Activated T-helper 9 cell treated with anti-CD3 and anti-CD28 coated beads, Interleukin-2, amount 50 U/mL, for 16 hours (primary cell): ENCODE results near the gene TDP2.
"Not testable (repeated sequence)": the region's sequence is repeated elsewhere in the genome, so short reads cannot be mapped to it uniquely, and the experiment has no call there.

Source experiments
- DNase-seq: peaks from one replicate; pipeline ENCODE4 v3.0.0-alpha.2; 2020; ENCODE audit warnings: low read depth

Gene TDP2

DNA sequence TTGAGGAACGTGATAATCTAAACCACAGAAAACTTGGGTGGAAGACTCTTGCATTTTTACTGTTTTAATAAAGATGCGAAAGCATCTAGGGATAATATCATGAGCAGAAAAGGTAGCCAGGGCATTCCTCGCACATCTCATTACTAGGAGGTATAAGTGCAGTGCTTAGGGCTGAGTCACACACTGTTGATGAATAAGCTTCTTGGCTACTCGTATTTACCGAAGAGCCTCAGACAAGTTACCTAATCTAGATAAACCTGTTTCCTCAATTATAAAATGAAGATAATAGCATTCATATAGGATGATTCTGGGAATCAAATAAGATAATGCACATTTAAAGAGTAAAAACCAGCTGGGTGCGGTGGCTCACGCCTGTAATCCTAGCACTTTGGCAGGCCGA lies 19.9 kb downstream of the TDP2 start:
- DNase-seq, result no peak

- DNase-seq, result no peak
These were observed 22.3 kb downstream of the TDP2 start for GRCh38 chr6:24644377-24644776.

- no peak for DNase-seq
These were observed 22.8 kb downstream of the TDP2 start for GRCh38 chr6:24643920-24644319.

DNA sequence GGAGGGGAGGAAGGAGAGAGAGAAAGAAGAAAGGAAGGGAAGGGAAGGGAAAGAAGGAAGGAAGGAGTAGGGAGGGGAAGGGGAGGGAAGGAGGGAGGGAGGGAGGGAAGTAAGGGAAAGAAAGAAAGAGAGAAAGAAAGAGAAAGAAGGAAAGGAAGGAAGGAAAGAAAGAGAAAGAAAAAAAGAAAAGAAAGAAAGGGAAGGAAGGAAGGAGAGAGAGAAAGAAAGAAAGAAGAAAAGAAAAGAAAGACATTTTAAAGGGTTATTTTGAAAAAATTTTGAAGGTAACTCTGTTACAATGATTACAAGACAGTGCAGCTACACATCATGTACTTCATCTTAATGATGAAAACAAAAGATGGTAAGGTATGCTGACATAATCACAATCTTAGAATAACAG lies 24.6 kb downstream of the TDP2 start:
- no peak for DNase-seq

DNA sequence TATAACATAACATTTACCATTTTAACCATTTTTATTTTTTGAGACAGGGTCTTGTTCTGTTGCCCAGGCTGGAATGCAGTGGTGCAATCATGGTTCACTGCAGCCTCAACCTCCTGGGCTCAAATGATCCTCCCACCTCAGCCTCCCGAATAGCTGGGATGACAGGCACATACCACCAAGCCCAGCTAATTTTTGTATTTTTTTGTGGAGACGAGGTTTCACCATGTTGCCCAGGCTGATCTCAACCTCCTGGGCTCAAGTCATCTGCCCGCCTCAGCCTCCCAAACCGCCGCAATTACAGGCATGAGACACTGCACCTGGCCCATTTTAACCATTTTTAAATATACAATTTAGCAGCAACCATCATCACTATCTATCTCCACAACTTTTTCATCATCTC lies 26.1 kb downstream of the TDP2 start:
- not testable (repeated sequence) for DNase-seq

DNA sequence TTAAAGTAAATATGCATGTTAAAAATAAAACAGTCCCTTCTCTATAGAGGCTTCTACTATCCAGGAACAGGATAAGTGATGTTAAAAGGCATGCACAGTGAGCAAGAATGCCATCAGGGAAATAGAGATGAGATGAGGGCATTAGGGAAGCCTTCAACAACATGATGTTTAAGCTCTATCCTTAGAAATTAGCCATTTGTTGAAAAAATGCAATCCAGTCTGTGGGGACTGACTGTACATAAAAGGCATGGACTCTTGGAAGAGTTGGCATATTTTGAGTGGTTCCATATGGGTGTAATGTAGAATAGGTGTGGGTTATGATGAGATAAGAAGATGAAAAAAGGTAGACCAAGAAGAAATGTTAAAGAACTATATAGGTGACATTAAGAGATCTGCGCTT lies 26.5 kb downstream of the TDP2 start:
- DNase-seq, result no peak

GRCh38 chr6:24636681-24637080 lies 30.0 kb downstream of the TDP2 start:
- DNase-seq, result no peak

- no peak for DNase-seq
These were observed 34.1 kb downstream of the TDP2 start for GRCh38 chr6:24632573-24632972.

DNA sequence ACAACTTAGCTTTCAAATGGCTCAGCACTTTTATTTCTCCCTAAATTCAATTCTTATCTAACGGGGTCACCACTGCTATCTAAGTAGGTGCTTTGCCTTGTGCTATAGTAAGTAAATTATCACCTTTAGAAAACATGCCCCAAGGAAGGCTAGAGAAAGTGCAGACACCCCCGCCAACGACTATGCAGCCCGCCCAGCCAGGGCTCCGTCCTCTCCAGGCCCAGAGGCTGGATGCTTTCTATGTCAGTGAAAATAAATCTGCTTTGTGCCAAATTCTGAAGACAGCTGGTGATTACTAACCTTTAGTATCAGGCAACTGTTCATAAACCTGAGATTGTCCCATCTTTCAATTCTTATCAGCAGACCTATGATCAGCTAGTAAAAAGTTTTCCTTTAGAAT lies 35.0 kb downstream of the TDP2 start:
- no peak for DNase-seq

GRCh38 chr6:24630856-24631505 lies 35.7 kb downstream of the TDP2 start:
- no peak for DNase-seq

- no peak for DNase-seq
These were observed 44.9 kb downstream of the TDP2 start for GRCh38 chr6:24621626-24622289.

DNA sequence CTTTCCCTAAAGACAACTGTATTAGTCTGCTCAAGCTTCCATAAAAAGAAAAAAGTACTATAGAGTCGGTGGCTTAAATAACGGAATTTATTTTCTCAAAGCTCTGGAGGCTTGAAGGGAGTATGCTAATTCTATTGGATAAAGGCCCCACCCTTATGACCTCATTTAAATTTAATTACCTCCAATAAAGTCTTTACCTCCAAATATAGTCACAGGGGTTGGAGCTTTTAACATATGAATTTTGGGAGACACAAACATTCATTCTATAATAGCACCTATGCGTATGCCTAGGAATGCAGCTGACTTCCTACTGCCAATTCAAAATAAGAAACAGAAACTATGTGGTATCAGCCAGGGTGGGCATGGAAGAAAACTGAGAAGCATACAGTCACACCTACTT lies 46.1 kb downstream of the TDP2 start:
- no peak for DNase-seq

- DNase-seq, result no peak
These were observed 47.0 kb downstream of the TDP2 start for GRCh38 chr6:24619661-24620060.

DNA sequence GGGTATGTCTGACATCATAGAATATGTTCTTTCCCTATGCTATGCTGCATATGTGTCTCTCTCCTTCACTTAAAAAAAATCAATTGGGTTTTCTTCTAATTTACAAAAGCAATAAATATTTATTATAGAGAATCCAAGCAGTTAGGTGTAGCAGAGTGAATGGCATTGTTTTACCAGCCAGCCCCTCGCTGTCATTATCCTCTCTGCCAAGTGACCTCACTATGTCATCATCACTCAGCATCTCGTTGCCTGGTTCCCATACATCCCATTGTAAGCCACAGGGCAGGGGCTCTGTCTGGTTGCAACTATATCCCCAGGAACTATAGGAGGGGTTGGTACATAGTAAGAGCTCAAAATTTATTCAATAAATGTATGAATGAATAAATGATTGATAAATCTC lies 52.1 kb downstream of the TDP2 start:
- no peak for DNase-seq

DNA sequence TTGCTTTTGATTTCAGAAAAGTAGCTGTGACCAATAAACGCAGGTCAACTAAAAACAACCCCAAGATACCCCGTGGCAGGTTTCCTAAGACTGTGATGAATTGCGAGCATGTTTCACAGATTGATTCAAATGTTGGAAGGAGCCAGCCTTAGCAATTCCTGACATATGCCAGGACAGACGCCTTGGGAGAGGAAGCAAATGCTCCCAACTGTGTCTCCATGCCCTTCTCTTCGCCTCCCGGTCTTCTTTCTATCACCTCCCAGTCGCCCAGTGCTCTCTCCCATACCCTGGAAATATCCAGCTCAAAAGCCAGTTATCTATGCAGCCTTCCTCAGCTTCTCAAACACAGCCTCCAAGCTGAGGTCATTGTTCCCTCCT lies 52.7 kb downstream of the TDP2 start:
- no peak for DNase-seq

- no peak for DNase-seq
These were observed 53.2 kb downstream of the TDP2 start for GRCh38 chr6:24613361-24614042.

DNA sequence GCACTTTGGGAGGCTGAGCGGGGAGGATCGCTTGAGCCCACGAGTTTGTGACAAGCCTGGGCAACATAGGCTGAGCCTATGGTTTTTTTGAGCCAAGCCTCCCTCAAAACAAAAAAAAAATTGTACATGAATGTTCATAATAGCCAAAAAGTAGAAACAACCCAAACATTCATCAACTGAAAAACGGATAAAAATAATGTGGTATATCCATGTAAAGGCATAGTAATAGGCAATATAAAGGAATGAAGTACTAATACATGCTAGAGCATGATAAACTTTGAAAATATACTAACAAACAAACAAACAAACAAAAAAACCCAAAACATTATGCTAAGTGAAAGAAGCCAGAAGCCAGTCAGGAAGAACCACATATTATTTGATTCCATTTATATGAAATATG lies 56.0 kb downstream of the TDP2 start:
- no peak for DNase-seq

DNA sequence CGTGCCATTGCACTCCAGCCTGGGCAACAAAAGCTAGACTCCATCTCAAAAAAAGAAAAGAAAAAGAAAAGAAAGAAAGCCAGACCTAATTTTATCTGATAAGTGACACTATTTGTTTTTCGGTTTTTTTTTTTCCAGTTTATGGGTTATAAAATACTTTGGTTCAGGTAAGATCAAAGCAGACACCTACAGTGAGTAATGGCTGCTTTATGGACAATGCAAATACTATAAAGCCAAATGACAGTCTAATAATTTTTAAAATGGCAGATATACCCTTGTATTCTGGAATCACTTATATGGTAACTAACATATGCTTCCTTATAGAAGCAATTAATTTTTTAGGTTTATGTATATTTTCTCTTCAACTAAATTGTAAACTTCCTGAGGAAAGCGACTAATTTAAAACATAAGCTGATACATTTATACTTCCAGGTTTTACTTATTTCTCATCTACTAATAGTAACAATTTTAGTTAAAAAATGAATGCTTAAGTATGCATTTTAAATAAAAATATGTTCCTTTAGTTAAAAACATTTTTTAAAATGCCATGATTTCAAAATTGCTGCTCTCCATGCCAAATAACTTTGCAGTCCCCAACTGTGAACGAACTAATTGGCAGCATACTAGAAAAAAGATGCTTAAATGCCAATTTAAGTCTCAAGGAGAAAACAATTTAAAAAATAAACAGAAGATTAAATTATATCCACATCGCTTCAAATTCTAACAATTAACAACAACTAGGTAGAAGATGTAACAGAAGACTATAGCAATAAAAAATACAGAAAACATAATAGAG lies 59.2 kb downstream of the TDP2 start:
- DNase-seq, result no peak

DNA sequence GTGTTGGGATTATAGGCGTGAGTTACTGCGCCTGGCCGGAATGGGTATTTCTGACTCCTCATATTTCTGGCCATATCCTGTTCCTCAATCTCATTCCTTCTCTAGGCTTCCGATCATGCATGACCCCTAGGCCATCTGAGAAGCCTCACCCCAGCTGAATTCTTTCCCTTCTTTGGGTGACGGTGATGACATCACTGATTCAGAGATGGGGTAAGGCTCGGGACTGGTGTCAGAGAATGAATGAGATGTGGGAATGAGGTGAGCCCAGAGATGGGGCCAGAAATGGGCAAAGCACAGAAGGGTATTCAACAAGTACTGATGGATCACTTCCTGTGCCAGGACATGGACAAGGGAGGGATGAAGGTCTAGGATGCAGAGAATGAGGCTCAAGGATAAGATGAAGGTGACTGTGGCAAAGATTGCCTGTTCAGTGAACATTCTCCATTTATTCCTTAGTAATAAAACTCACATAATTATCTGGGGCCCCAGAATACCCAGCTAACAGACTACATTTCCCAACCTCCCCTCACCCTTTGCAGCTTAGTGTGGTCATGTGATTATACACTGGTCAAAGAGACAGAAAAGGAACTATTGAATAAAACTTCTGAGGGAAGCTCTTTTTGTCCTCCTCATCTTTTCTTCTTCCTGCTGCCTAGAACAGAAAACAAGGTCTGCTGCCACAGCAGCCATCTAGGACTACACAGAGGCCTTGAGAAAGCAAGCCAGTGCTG lies 60.3 kb downstream of the TDP2 start:
- DNase-seq, result no peak

DNA sequence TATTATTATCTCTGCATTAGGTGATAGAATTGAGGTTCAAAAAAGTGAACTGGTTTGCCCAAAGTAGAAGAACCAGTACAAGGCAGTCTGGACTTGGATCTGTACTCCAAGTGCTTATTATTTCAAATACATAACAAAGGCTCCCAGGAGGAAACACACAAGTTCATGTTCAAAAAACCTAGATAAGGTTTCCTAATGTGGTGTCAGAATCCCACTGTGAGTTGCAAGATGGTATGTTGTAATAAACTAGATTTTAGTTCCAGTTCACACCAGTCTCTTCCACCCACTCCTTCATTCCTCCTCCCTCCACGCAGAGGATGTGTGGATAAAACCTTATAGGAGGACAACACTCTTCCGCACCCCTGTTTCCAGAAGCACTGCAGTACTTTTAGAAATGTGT lies 63.5 kb downstream of the TDP2 start:
- no peak for DNase-seq

GRCh38 chr6:24600903-24601302 lies 65.8 kb downstream of the TDP2 start:
- DNase-seq, result no peak
